ENCODE results near the gene SOX6.
"Not testable (repeated sequence)": the region's sequence is repeated elsewhere in the genome, so short reads cannot be mapped to it uniquely, and the experiment has no call there.

Gene SOX6

DNA sequence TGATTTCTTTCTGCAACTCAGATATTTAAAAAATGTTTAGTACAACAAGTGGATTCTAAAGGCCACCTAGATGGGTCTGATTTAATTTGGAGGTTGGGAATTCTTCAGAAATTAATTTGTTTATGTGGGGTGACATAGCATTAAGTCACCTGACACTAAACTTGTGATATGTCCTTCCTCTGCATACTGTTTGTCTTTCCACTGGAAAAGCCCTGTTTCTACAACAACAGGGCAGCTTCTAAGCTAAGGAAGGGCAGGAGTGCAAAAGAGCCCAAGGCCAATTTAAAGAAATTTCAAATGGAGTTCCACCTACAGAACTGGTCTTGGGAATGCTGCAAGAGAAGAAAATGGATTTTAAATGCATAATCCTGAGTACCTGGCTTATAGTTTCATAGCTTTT, 319.2 kb downstream of the SOX6 start:
- no peak for DNase-seq (ENCODE audit: extremely low read depth, insufficient read length)
- no peak overlapping the region for H3K4me3 ChIP-seq (replicated peaks; ENCODE audit: low read depth, low read length)
- H3K36me3 ChIP-seq (ENCODE audit: control insufficient read depth, insufficient read depth, low read length): no peaks in the 10 kb centered on the region
- H3K27me3 ChIP-seq (replicated peaks; ENCODE audit: control insufficient read depth, insufficient read depth, low read length): no peaks in the 10 kb centered on the region
- TF ChIP-seq CTCF (IDR thresholded peaks at IDR 0.05; ENCODE audit: insufficient read depth, low read length, poor library complexity, severe bottlenecking): no peak

GRCh38 chr11:16036218-16036617, 320.1 kb downstream of the SOX6 start:
- H3K27me3 ChIP-seq (replicated peaks; ENCODE audit: control insufficient read depth, insufficient read depth, low read length): no peaks in the 10 kb centered on the region
- TF ChIP-seq CTCF (IDR thresholded peaks at IDR 0.05; ENCODE audit: insufficient read depth, low read length, poor library complexity, severe bottlenecking): no peak
- no peak overlapping the region for H3K4me3 ChIP-seq (replicated peaks; ENCODE audit: low read depth, low read length)

GRCh38 chr11:16034074-16034473, 322.3 kb downstream of the SOX6 start:
- no peak for TF ChIP-seq CTCF (IDR thresholded peaks at IDR 0.05; ENCODE audit: insufficient read depth, low read length, poor library complexity, severe bottlenecking)
- Histone ChIP-seq H3K27me3 (replicated peaks; ENCODE audit: control insufficient read depth, insufficient read depth, low read length) (no peaks in the 10 kb centered on the region), H3K36me3 (ENCODE audit: control insufficient read depth, insufficient read depth, low read length) (no peaks in the 10 kb centered on the region), H3K4me3 (replicated peaks; ENCODE audit: low read depth, low read length) (no peak overlapping the region)
- DNase-seq (ENCODE audit: extremely low read depth, insufficient read length): no peak

More at GRCh38 chr11:16036218-16036617, 320.1 kb downstream of the SOX6 start:
- DNase-seq (ENCODE audit: extremely low read depth, insufficient read length): no peak
- no peaks in the 10 kb centered on the region for H3K36me3 ChIP-seq (ENCODE audit: control insufficient read depth, insufficient read depth, low read length)

- no peak for DNase-seq (ENCODE audit: extremely low read depth, insufficient read length)
- Histone ChIP-seq H3K36me3 (ENCODE audit: control insufficient read depth, insufficient read depth, low read length) (no peaks in the 10 kb centered on the region), H3K4me3 (replicated peaks; ENCODE audit: low read depth, low read length) (no peak overlapping the region), H3K27me3 (replicated peaks; ENCODE audit: control insufficient read depth, insufficient read depth, low read length) (no peaks in the 10 kb centered on the region)
- TF ChIP-seq CTCF (IDR thresholded peaks at IDR 0.05; ENCODE audit: insufficient read depth, low read length, poor library complexity, severe bottlenecking): no peak
These were observed 323.4 kb downstream of the SOX6 start for GRCh38 chr11:16032974-16033373.

- DNase-seq (ENCODE audit: extremely low read depth, insufficient read length): no peak
- H3K27me3 ChIP-seq (replicated peaks; ENCODE audit: control insufficient read depth, insufficient read depth, low read length): no peaks in the 10 kb centered on the region
- H3K4me3 ChIP-seq (replicated peaks; ENCODE audit: low read depth, low read length): no peak overlapping the region
- no peaks in the 10 kb centered on the region for H3K36me3 ChIP-seq (ENCODE audit: control insufficient read depth, insufficient read depth, low read length)
- no peak for TF ChIP-seq CTCF (IDR thresholded peaks at IDR 0.05; ENCODE audit: insufficient read depth, low read length, poor library complexity, severe bottlenecking)
These were observed 325.1 kb downstream of the SOX6 start for GRCh38 chr11:16031210-16031609.

DNA sequence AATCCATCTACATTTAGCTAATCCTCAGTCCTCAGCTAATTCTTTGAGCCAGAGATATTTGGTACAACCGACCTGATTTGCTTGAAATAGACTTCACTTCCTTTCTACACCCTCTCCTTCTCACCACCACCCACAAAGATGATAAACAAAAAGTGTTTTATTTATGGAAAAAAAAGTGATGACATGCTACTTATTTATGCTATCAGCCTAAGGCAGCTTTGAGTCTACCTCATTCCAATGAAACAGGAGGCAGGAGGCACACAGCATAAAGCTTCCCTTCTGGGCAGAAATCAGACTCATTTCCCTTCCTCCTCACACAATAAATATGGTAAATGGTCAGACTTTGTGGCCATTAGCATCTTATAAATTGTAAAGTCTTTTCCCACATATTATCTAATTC, 325.7 kb downstream of the SOX6 start:
- H3K4me3 ChIP-seq (replicated peaks; ENCODE audit: low read depth, low read length): no peak overlapping the region
- no peaks in the 10 kb centered on the region for H3K27me3 ChIP-seq (replicated peaks; ENCODE audit: control insufficient read depth, insufficient read depth, low read length)
- H3K36me3 ChIP-seq (ENCODE audit: control insufficient read depth, insufficient read depth, low read length): no peaks in the 10 kb centered on the region
- no peak for DNase-seq (ENCODE audit: extremely low read depth, insufficient read length)
- TF ChIP-seq CTCF (IDR thresholded peaks at IDR 0.05; ENCODE audit: insufficient read depth, low read length, poor library complexity, severe bottlenecking): no peak

DNA sequence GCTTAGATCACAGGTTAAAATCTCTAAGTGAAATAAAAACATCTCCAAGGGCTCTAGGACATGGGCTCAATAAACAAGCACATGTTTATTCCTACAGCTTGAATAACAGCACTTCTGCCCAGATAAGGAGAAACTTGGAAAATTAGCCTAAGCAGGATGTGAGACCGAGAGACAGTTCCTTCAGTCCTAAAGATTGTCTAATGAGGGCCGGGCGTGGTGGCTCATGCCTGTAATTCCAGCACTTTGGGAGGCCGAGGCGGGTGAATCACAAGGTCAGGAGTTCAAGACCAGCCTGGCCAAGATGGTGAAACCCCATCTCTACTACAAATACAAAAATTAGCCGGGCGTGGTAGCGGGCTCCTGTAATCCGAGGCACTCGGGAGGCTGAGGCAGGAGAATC, 327.2 kb downstream of the SOX6 start:
- H3K27me3 ChIP-seq (replicated peaks; ENCODE audit: control insufficient read depth, insufficient read depth, low read length); H3K36me3 ChIP-seq (ENCODE audit: control insufficient read depth, insufficient read depth, low read length); DNase-seq (ENCODE audit: extremely low read depth, insufficient read length); H3K4me3 ChIP-seq (replicated peaks; ENCODE audit: low read depth, low read length): not testable (repeated sequence)

Data from GM06990 (cell line).